Endodermal cell (in vitro differentiated cells): ENCODE data around the gene PPP2R1B. TPM values are rescaled to one million over a fixed set of nuclear protein-coding genes. Genes with fewer than 3 reads are reported as not detected.

ENCODE experiments used
- DNase-seq: peaks from one replicate; pipeline ENCODE4 v3.0.0-alpha.2; 2017
- H3K27ac ChIP-seq: 2 replicates; pipeline ENCODE4 v1.5.1; 2013; ENCODE audit warnings: mild to moderate bottlenecking, low read depth, low read length, moderate library complexity
- H3K27me3 ChIP-seq: 2 replicates; pipeline ENCODE4 v1.6.1; 2013; ENCODE audit warnings: mild to moderate bottlenecking, low read length, moderate library complexity; ENCODE audit not compliant: insufficient read depth, control insufficient read depth, poor library complexity, severe bottlenecking
- H3K36me3 ChIP-seq: 2 replicates; pipeline ENCODE4 v1.7.0; 2013; ENCODE audit warnings: mild to moderate bottlenecking, low read length, moderate library complexity; ENCODE audit not compliant: control insufficient read depth, insufficient read depth
- H3K4me1 ChIP-seq: one replicate; pipeline ENCODE4 v1.7.0; 2013; ENCODE audit warnings: low read length; ENCODE audit not compliant: control insufficient read depth, insufficient read depth
- H3K4me3 ChIP-seq: 2 replicates; pipeline ENCODE4 v1.5.1; 2013; ENCODE audit warnings: mild to moderate bottlenecking, low read length, moderate library complexity
- H3K9ac ChIP-seq: 2 replicates; pipeline ENCODE4 v1.6.1; 2013; ENCODE audit warnings: mild to moderate bottlenecking, low read length, moderate library complexity; ENCODE audit not compliant: poor library complexity, severe bottlenecking; ENCODE audit errors: extremely low read depth
- H3K9me3 ChIP-seq: 2 replicates; pipeline ENCODE4 v1.6.1; 2013; ENCODE audit warnings: mild to moderate bottlenecking, low read length, moderate library complexity; ENCODE audit not compliant: control insufficient read depth
- H3K27ac Mint-ChIP-seq: 2 replicates; pipeline ENCODE4 v1.8.0; 2020; ENCODE audit warnings: mixed read lengths
- H3K27me3 Mint-ChIP-seq: 2 replicates; pipeline ENCODE4 v1.8.0; 2021; ENCODE audit warnings: mild to moderate bottlenecking, mixed read lengths; ENCODE audit not compliant: insufficient read depth
- H3K36me3 Mint-ChIP-seq: 2 replicates; pipeline ENCODE4 v1.8.0; 2020; ENCODE audit warnings: low read depth, mixed read lengths
- H3K4me1 Mint-ChIP-seq: 2 replicates; pipeline ENCODE4 v1.8.0; 2020; ENCODE audit warnings: mixed read lengths
- H3K4me3 Mint-ChIP-seq: 2 replicates; pipeline ENCODE4 v1.8.0; 2020; ENCODE audit warnings: mild to moderate bottlenecking, moderate library complexity, mixed read lengths
- H3K9me3 Mint-ChIP-seq: 2 replicates; pipeline ENCODE4 v1.8.0; 2020; ENCODE audit warnings: mild to moderate bottlenecking, mixed read lengths
- CTCF ChIP-seq: fragments of 200-600 bp; sonication (generic); conservative IDR thresholded peaks from 2 replicates; pipeline ENCODE4 v1.5.0; 2021; ENCODE audit warnings: antibody characterized with exemption, mild to moderate bottlenecking
- WGBS, 2 experiments: methylation state at CpG; one replicate each; pipeline versions ENCODE4 v1.1.5 to v1.1.7; 2013; ENCODE audit warnings: missing lambda C conversion rate in 2 of 2, mixed read lengths in 1 of 2; ENCODE audit not compliant: insufficient coverage in 1 of 2, insufficient read length in 1 of 2; 5-methylcytosine and 5-hydroxymethylcytosine counted together
- total RNA-seq, 2 donors: library from RNA; stranded (reverse); fragmentation: NEBNext Ultra II Directional in 1 of 2; extraction: Animal tissue kit (Norgen Biotek cat#: 25700) in 1 of 2; gene quantifications; 2 replicates in 1 of 2; 3 replicates in 1 of 2; pipeline ENCODE4 v1.2.1, GENCODE V29; 2021

Gene PPP2R1B
- total RNA-seq, 2 donors from 2014 or later: 70.0 to 89.7 TPM

GRCh38 chr11:111723595-111723994 is 42.6 kb downstream of the PPP2R1B start:
- H3K27me3 Mint-ChIP-seq: no peaks in the 10 kb centered on the region
- 82 to 88% methylated on average over 8 to 15 of the region's 15 CpGs for WGBS, 2 experiments
- H3K9ac ChIP-seq: no peak overlapping the region
- no peaks in the 10 kb centered on the region for H3K4me1 ChIP-seq
- peaks cover 68% of the 10 kb centered on the region for H3K36me3 ChIP-seq
- H3K36me3 Mint-ChIP-seq: peaks cover 71% of the 10 kb centered on the region
- H3K4me3 Mint-ChIP-seq: no peak overlapping the region
- DNase-seq: peak; percentile 62
- H3K9me3 Mint-ChIP-seq: no peaks in the 10 kb centered on the region
- no peak for TF ChIP-seq CTCF
- no peaks in the 10 kb centered on the region for H3K4me1 Mint-ChIP-seq
- H3K27me3 ChIP-seq: no peaks in the 10 kb centered on the region
- H3K27ac ChIP-seq: peak overlapping the region; percentile 9
- H3K4me3 ChIP-seq: no peak overlapping the region
- no peak overlapping the region for H3K27ac Mint-ChIP-seq
- H3K9me3 ChIP-seq: no peaks in the 10 kb centered on the region

- Histone ChIP-seq H3K27me3 (no peaks in the 10 kb centered on the region), H3K9ac (no peak overlapping the region), H3K27ac (no peak overlapping the region), H3K4me1 (no peaks in the 10 kb centered on the region), H3K9me3 (no peaks in the 10 kb centered on the region), H3K4me3 (no peak overlapping the region), H3K36me3 (peaks cover 65% of the 10 kb centered on the region)
- 95 to 99% methylated on average over 8 of the region's 8 CpGs for WGBS, 2 experiments
- H3K27me3 Mint-ChIP-seq: no peaks in the 10 kb centered on the region
- H3K9me3 Mint-ChIP-seq: no peaks in the 10 kb centered on the region
- no peak for TF ChIP-seq CTCF
- H3K4me3 Mint-ChIP-seq: no peak overlapping the region
- H3K27ac Mint-ChIP-seq: no peak overlapping the region
- peaks cover 69% of the 10 kb centered on the region for H3K36me3 Mint-ChIP-seq
- H3K4me1 Mint-ChIP-seq: peaks cover 5% of the 10 kb centered on the region
- DNase-seq: no peak
Observed at GRCh38 chr11:111722501-111722900, 43.7 kb downstream of the PPP2R1B start.

- WGBS, 2 experiments: 91 to 96% methylated on average over 5 to 7 of the region's 7 CpGs
- no peak for DNase-seq
- no peaks in the 10 kb centered on the region for H3K9me3 Mint-ChIP-seq
- no peak overlapping the region for H3K4me3 ChIP-seq
- H3K27me3 Mint-ChIP-seq: no peaks in the 10 kb centered on the region
- no peak overlapping the region for H3K27ac Mint-ChIP-seq
- peaks cover 5% of the 10 kb centered on the region for H3K4me1 Mint-ChIP-seq
- no peak overlapping the region for H3K27ac ChIP-seq
- H3K9ac ChIP-seq: no peak overlapping the region
- no peaks in the 10 kb centered on the region for H3K27me3 ChIP-seq
- H3K9me3 ChIP-seq: no peaks in the 10 kb centered on the region
- no peak for TF ChIP-seq CTCF
- no peaks in the 10 kb centered on the region for H3K4me1 ChIP-seq
- H3K36me3 Mint-ChIP-seq: peaks cover 67% of the 10 kb centered on the region
- peaks cover 66% of the 10 kb centered on the region for H3K36me3 ChIP-seq
- H3K4me3 Mint-ChIP-seq: no peak overlapping the region
Observed at GRCh38 chr11:111720801-111721494, 45.2 kb downstream of the PPP2R1B start.
